Activated B cell treated with CpG ODN at 0.5 μM for 24 hours (primary cell): Measurements from ENCODE around the gene PAPLN. TPM values are rescaled to one million over a fixed set of nuclear protein-coding genes. Genes with fewer than 3 reads are reported as not detected.

Experiments
- ATAC-seq: fragments of 200-7000 bp; cut with Tn5 transposase; one replicate; pipeline ENCODE4 v1.10.0; 2021; ENCODE audit warnings: low read depth, mild to moderate bottlenecking, moderate library complexity
- CTCF ChIA-PET: fragments of 350-600 bp; sonication (Branson Sonifier 250); formaldehyde crosslinking; loops from one replicate; lab custom pipeline; 2021; ENCODE audit warnings: antibody characterized with exemption; lab: Charles Lee
- POLR2A ChIA-PET: fragments of 350-600 bp; sonication (Branson Sonifier 250); formaldehyde crosslinking; loops from one replicate; lab custom pipeline; 2021; ENCODE audit warnings: antibody characterized with exemption; lab: Charles Lee
- DNase-seq: peaks from one replicate; pipeline ENCODE4 v3.0.0; 2022
- H3K27ac Mint-ChIP-seq: one replicate; pipeline ENCODE4 v1.8.0; 2020; ENCODE audit warnings: mixed read lengths
- H3K27me3 Mint-ChIP-seq: one replicate; pipeline ENCODE4 v1.8.0; 2021; ENCODE audit warnings: mixed read lengths
- H3K36me3 Mint-ChIP-seq: one replicate; pipeline ENCODE4 v1.8.0; 2021; ENCODE audit warnings: low read depth, mixed read lengths
- H3K4me1 Mint-ChIP-seq: one replicate; pipeline ENCODE4 v1.8.0; 2021; ENCODE audit warnings: mixed read lengths
- H3K4me3 Mint-ChIP-seq: one replicate; pipeline ENCODE4 v1.8.0; 2020; ENCODE audit warnings: mild to moderate bottlenecking, mixed read lengths
- H3K9me3 Mint-ChIP-seq: one replicate; pipeline ENCODE4 v1.8.0; 2020; ENCODE audit warnings: mixed read lengths
- intact Hi-C: fragments of 100-400 bp; cut with micrococcal nuclease; formaldehyde crosslinking; loops from one replicate; pipeline ENCODE4 v1.15.1; 2024
- total RNA-seq: library from RNA; stranded (reverse); gene quantifications from 2 replicates; pipeline ENCODE4 v1.2.3, GENCODE V29; 2022
- TF ChIP-seq, protein P1 (sequence below): fragments of 200-600 bp; IDR thresholded peaks from one replicate; pipeline ENCODE4 v1.8.0; 2022; ENCODE audit warnings: antibody characterized with exemption, mild to moderate bottlenecking

The PAPLN gene
- total RNA-seq, 1 donor from 2014 or later = 0.42 TPM

DNA sequence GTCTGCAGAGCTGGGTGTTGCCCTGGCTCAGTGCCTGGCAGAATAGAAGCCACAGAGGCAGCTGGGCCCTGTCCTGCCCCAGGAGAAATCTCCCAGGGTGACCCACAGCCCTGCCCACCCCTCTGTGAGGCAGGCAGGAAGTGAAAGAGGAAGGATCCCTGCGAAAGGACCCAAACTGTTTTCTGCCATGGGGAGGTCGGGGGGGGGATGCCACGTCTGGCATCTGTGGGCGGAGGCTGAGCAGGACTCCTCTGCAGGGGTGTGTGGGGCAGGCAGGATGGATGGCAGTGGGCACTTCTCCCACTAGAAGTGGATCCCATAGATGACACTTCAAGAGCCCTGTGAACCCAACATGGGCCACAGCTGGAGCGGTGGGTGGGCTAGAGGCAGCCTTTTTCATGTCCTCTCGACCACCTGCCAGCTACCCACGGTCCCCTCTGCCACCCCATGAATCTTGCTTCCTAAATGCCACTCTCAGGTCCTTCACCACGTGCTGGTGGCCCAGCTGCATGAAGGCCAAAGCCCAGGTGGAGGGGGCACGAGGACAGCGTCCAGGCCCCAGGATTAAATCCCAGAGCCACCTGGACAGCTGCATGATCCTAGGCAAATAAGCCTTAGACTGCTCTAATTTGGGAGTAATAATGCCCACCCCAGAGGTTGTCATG lies 3.6 kb downstream of the PAPLN start:
- CTCF ChIA-PET = no interaction called here
- H3K27me3 Mint-ChIP-seq = peaks cover 42% of the 10 kb centered on the region
- POLR2A ChIA-PET = interaction anchor here (1.1 kb wide), 1 partner anchor 14 kb away, joined by 3 read pairs; no protein-coding TSS in a partner anchor

GRCh38 chr14:73241481-73242165 lies 4.3 kb downstream of the PAPLN start:
- ATAC-seq = no peak
- Mint-ChIP-seq H3K36me3 (no peaks in the 10 kb centered on the region), H3K27ac (no peak overlapping the region), H3K9me3 (no peaks in the 10 kb centered on the region), H3K4me1 (peaks cover 65% of the 10 kb centered on the region), H3K4me3 (no peak overlapping the region), H3K27me3 (peaks cover 36% of the 10 kb centered on the region)
- POLR2A ChIA-PET = interaction anchor here (1.1 kb wide), 1 partner anchor 14 kb away, joined by 3 read pairs; no protein-coding TSS in a partner anchor
- DNase-seq = peak; percentile 15
- intact Hi-C loops = no loop called here
- TF ChIP-seq, protein P1, sequence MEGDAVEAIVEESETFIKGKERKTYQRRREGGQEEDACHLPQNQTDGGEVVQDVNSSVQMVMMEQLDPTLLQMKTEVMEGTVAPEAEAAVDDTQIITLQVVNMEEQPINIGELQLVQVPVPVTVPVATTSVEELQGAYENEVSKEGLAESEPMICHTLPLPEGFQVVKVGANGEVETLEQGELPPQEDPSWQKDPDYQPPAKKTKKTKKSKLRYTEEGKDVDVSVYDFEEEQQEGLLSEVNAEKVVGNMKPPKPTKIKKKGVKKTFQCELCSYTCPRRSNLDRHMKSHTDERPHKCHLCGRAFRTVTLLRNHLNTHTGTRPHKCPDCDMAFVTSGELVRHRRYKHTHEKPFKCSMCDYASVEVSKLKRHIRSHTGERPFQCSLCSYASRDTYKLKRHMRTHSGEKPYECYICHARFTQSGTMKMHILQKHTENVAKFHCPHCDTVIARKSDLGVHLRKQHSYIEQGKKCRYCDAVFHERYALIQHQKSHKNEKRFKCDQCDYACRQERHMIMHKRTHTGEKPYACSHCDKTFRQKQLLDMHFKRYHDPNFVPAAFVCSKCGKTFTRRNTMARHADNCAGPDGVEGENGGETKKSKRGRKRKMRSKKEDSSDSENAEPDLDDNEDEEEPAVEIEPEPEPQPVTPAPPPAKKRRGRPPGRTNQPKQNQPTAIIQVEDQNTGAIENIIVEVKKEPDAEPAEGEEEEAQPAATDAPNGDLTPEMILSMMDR = no peak
- CTCF ChIA-PET = no interaction called here

More for the DNA sequence above, 3.6 kb downstream of the PAPLN start:
- H3K4me3 Mint-ChIP-seq = peak overlapping the region; percentile 15
- DNase-seq (peak; percentile 16), ATAC-seq (peak; percentile 26)
- H3K36me3 Mint-ChIP-seq = no peaks in the 10 kb centered on the region
- intact Hi-C loops = no loop called here
- no peak overlapping the region for H3K27ac Mint-ChIP-seq
- peaks cover 69% of the 10 kb centered on the region for H3K4me1 Mint-ChIP-seq
- H3K9me3 Mint-ChIP-seq = no peaks in the 10 kb centered on the region
- TF ChIP-seq, protein P1 = no peak

DNA sequence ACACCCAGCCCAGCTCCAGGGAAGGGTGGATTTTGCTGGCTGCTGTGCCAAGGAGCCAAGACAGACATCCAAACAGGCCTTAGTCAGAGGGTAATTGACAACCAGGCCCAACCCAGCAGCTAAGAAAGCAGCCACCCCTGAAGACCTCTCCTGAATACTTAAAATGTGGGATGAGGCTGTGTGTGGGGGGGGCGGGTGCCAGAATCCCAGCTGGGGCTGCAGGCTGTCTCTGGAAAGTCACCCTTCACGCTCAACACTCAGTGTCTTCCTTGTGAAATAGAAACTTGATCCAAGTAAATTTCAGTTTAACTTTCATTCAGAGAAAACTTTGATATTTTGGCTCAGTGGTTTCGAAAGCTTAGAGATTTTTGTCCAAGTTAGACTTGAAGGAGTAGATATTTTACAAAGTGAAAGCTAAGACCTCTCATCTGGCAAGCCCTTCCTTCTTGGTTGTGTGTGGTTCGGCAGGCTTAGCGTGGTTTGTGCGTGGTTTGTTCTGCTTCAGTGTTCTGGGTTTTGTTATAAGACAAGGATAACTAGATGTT lies 5.1 kb downstream of the PAPLN start:
- DNase-seq (no peak), ATAC-seq (no peak)
- intact Hi-C loops = no loop called here
- Mint-ChIP-seq H3K27me3 (peaks cover 30% of the 10 kb centered on the region), H3K27ac (no peak overlapping the region), H3K4me1 (peaks cover 66% of the 10 kb centered on the region), H3K4me3 (peak overlapping the region; percentile 48), H3K36me3 (no peaks in the 10 kb centered on the region), H3K9me3 (no peaks in the 10 kb centered on the region)
- ChIA-PET POLR2A (no interaction called here), CTCF (no interaction called here)
- TF ChIP-seq, protein P1 = no peak

DNA sequence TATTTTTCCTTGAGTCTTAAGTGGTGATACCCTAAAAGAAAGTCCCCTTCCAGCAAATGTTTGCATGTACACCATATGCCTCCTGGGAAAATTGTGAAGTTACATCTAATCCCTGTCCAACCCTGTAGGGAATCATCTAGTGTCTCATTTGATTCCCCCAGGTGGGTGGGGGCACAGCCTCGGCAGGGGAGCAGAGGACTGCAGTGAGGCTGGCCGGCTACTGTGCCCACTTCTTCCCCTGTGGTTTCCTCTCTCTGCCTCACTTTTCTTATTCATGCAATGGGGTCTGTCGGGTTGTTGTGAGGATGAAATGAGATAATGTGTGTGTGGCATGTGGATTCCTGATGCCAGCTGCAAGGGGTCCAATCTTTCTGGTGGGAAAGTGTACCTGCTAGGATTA lies 6.0 kb downstream of the PAPLN start:
- Mint-ChIP-seq H3K36me3 (no peaks in the 10 kb centered on the region), H3K9me3 (no peaks in the 10 kb centered on the region), H3K4me3 (peak overlapping the region; percentile 48), H3K27me3 (peaks cover 28% of the 10 kb centered on the region), H3K27ac (no peak overlapping the region), H3K4me1 (peaks cover 74% of the 10 kb centered on the region)
- ChIA-PET CTCF (no interaction called here), POLR2A (no interaction called here)
- ATAC-seq (no peak), DNase-seq (no peak)
- intact Hi-C loops = no loop called here
- TF ChIP-seq, protein P1 = no peak

DNA sequence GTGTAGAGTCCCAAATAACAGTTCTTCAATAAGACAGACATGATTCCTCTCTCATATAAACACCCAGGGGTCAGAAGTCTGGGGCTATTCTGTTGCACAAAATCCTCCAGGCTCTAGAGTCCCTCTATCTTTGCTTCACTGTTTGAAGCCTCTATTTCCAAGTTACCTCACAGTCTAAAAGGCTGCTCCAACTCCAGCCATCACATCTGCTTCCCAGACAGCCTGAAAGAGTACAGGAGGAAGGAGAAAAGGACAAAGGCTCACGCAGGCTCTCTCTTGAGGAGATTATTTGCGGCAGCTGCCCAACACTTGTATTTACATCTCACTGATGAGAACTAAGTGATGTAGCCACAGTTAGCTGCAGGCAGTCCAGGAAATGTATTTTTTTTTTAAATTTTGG lies 6.4 kb downstream of the PAPLN start:
- ChIA-PET POLR2A (no interaction called here), CTCF (no interaction called here)
- Mint-ChIP-seq H3K36me3 (no peaks in the 10 kb centered on the region), H3K27ac (no peak overlapping the region), H3K9me3 (no peaks in the 10 kb centered on the region), H3K4me1 (peaks cover 75% of the 10 kb centered on the region), H3K4me3 (no peak overlapping the region), H3K27me3 (peaks cover 26% of the 10 kb centered on the region)
- intact Hi-C loops = no loop called here
- TF ChIP-seq, protein P1 = no peak
- no peak for ATAC-seq
- no peak for DNase-seq
